IMR-90 (cell line): Measurements from ENCODE around the gene UNK.

ENCODE experiments used
- CHD1 ChIP-seq: IDR thresholded peaks from 2 replicates; pipeline ENCODE4 v1.6.1; 2012; ENCODE audit warnings: low read depth, low read length, improper control_type of control experiment
- FOS ChIP-seq: fragments of 150-350 bp; IDR thresholded peaks from 2 replicates; pipeline ENCODE4 v1.6.1; 2016; ENCODE audit warnings: low read depth, low read length
- MAFK ChIP-seq: IDR thresholded peaks from 2 replicates; pipeline ENCODE4 v1.6.1; 2012; ENCODE audit warnings: low read depth, low read length, improper control_type of control experiment
- MAZ ChIP-seq: IDR thresholded peaks from 2 replicates; pipeline ENCODE4 v1.6.1; 2012; ENCODE audit warnings: low read depth, mild to moderate bottlenecking, low read length, improper control_type of control experiment, moderate library complexity, borderline replicate concordance
- NFE2L2 ChIP-seq: fragments of 150-350 bp; IDR thresholded peaks from 2 replicates; pipeline ENCODE4 v1.6.1; 2016; ENCODE audit warnings: low read depth, mild to moderate bottlenecking, low read length
- POLR2A ChIP-seq: IDR thresholded peaks from 2 replicates; pipeline ENCODE4 v1.6.1; 2012; ENCODE audit warnings: mild to moderate bottlenecking, low read depth, low read length
- RAD21 ChIP-seq: IDR thresholded peaks from 2 replicates; pipeline ENCODE4 v1.6.1; 2012; ENCODE audit warnings: low read length, improper control_type of control experiment
- RFX5 ChIP-seq: IDR thresholded peaks from 2 replicates; pipeline ENCODE4 v1.8.0; 2012; ENCODE audit warnings: low read depth, mild to moderate bottlenecking, low read length, moderate library complexity
- SMC3 ChIP-seq: fragments of 150-350 bp; IDR thresholded peaks from 2 replicates; pipeline ENCODE4 v1.6.1; 2016; ENCODE audit warnings: low read depth, mild to moderate bottlenecking, antibody characterized with exemption, low read length, moderate library complexity
- TF ChIP-seq, protein P1 (sequence below): conservative IDR thresholded peaks from 2 replicates; pipeline ENCODE4 v1.5.1; 2012; ENCODE audit warnings: mild to moderate bottlenecking, low read depth, low read length, improper control_type of control experiment
- TF ChIP-seq, protein P2 (sequence below): fragments of 150-350 bp; IDR thresholded peaks from 2 replicates; pipeline ENCODE4 v1.6.1; 2017; ENCODE audit warnings: mild to moderate bottlenecking, antibody characterized with exemption, low read length, low read depth

DNA sequence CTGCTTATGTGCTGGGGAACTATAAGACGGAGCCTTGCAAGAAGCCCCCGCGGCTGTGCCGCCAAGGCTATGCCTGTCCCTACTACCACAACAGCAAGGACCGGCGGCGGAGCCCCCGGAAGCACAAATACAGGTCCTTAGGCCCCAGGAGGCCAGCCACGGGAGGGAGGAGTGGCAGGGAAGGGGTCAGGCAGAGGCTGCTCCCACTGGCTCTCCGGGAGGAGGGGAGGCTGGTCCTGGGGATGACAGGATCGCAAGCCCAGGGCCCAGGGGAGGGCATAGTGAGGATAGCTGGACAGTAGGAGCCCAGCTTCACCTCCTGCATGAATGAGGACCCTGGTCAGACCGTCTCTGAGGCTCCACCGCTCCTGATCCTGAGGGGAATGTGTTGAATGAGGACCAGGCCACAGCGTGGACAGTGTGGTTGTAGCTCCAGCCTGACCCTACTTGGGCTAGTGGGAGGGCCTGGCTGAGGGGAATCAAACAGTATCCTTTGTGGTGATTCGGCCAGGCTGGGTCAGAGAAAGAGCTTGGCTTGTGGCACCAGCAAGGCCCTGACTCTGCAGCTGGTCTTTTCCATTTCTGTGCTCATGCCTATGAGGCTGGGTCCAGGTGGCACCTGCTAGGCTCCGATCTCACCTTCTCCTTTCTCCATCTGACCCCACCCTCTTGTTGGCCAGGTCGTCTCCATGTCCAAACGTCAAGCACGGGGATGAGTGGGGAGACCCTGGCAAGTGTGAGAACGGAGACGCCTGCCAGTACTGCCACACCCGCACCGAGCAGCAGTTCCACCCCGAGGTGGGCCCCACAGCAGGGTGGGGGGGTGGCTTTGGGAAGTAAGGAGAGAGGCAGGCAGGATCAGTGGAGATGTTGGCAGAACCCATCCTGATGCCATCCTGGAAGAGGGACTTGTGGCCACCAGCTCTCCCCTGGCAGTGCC, 28.7 kb downstream of the UNK start:
- TF ChIP-seq CHD1 (no peak), POLR2A (no peak), MAFK (no peak), NFE2L2 (no peak), RFX5 (no peak), SMC3 (no peak), FOS (no peak), RAD21 (no peak), MAZ (no peak)
- TF ChIP-seq, protein P1, sequence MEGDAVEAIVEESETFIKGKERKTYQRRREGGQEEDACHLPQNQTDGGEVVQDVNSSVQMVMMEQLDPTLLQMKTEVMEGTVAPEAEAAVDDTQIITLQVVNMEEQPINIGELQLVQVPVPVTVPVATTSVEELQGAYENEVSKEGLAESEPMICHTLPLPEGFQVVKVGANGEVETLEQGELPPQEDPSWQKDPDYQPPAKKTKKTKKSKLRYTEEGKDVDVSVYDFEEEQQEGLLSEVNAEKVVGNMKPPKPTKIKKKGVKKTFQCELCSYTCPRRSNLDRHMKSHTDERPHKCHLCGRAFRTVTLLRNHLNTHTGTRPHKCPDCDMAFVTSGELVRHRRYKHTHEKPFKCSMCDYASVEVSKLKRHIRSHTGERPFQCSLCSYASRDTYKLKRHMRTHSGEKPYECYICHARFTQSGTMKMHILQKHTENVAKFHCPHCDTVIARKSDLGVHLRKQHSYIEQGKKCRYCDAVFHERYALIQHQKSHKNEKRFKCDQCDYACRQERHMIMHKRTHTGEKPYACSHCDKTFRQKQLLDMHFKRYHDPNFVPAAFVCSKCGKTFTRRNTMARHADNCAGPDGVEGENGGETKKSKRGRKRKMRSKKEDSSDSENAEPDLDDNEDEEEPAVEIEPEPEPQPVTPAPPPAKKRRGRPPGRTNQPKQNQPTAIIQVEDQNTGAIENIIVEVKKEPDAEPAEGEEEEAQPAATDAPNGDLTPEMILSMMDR, result no peak
- TF ChIP-seq, protein P2, sequence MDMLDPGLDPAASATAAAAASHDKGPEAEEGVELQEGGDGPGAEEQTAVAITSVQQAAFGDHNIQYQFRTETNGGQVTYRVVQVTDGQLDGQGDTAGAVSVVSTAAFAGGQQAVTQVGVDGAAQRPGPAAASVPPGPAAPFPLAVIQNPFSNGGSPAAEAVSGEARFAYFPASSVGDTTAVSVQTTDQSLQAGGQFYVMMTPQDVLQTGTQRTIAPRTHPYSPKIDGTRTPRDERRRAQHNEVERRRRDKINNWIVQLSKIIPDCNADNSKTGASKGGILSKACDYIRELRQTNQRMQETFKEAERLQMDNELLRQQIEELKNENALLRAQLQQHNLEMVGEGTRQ, result no peak
